ENCODE measurements around the gene ARR3.

- peak; percentile 82 for TF ChIP-seq REST (IDR thresholded peaks at IDR 0.05; ENCODE audit: low read depth)
- TF ChIP-seq MAX (IDR thresholded peaks at IDR 0.05): no peak
- TF ChIP-seq RAD21 (IDR thresholded peaks at IDR 0.05; ENCODE audit: low read depth): no peak
- TF ChIP-seq EP300 (IDR thresholded peaks at IDR 0.05; ENCODE audit: borderline replicate concordance): no peak
- no peak for TF ChIP-seq TCF12 (IDR thresholded peaks at IDR 0.05; ENCODE audit: low read depth)
- no peak for TF ChIP-seq EGR1 (IDR thresholded peaks at IDR 0.05)
- no peak for TF ChIP-seq TAF1 (IDR thresholded peaks at IDR 0.05; ENCODE audit: low read depth)
- TF ChIP-seq NFIC (IDR thresholded peaks at IDR 0.05): no peak
- no peak for TF ChIP-seq YY1 (IDR thresholded peaks at IDR 0.05; ENCODE audit: low read depth)
- TF ChIP-seq, protein P1, sequence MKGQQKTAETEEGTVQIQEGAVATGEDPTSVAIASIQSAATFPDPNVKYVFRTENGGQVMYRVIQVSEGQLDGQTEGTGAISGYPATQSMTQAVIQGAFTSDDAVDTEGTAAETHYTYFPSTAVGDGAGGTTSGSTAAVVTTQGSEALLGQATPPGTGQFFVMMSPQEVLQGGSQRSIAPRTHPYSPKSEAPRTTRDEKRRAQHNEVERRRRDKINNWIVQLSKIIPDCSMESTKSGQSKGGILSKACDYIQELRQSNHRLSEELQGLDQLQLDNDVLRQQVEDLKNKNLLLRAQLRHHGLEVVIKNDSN (IDR thresholded peaks at IDR 0.05): no peak
- TF ChIP-seq CREB1 (IDR thresholded peaks at IDR 0.05; ENCODE audit: low read depth): no peak
Observed at GRCh38 chrX:70264784-70265183, 3.4 kb upstream of the ARR3 start.

All from Ishikawa (cell line).